Measurements from ENCODE around the gene ULBP3. TPM values are rescaled to one million over a fixed set of nuclear protein-coding genes. Genes with fewer than 3 reads are reported as not detected.
"Not testable (repeated sequence)": the region's sequence is repeated elsewhere in the genome, so short reads cannot be mapped to it uniquely, and the experiment has no call there.

ULBP3 gene
- total and polyA plus RNA-seq, 4 donors, result 5.2 to 6.9 (median 5.6) TPM

DNA sequence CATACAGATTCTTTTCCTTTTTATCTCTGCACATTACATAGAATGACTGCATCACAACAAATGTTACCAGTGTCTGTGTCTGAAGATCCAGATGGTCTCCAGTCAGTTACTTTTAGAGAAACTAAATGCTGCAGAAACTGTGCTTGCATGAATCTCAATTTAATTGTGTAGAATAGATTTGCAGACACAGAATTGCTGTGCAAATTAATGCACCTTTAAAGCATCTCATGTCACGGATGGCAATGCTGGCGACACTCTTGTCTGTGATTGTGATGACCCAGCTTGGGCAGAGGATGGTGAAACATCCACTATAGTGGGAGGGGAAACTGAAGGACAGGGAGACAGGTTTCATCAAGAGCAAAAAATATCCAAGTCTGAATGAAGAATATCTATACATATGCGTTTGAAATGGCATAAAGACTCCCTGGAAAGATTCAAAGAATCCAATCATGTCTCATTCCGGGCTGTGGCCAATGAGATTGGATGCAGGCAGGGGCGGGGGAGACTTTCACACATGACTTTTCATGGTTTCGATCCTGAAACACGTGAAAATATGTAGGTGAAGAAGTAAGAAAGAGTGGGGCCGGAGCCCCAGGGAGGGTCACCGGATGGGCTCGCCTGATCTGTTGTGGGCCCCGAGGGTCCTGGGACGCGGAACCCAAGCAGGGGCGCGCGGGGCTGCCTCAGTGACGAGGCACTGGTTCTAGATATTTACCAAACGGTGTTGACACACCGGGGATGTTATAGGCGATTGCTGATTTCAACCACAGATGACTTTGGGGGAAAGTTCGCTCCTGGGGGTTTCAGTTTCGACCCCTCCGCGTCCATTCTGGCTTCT lies 54.9 kb downstream of the ULBP3 start:
- H3K36me3 ChIP-seq (ENCODE audit: control insufficient read depth, insufficient read depth, low read length); H3K4me3 ChIP-seq (ENCODE audit: low read depth, low read length); H3K9me3 ChIP-seq (ENCODE audit: control insufficient read depth, insufficient read depth, low read length); H3K27ac ChIP-seq (ENCODE audit: low read depth, low read length): not testable (repeated sequence)
- whole genome bisulfite sequencing (ENCODE audit: insufficient coverage), result no CpG with 5 or more reads among the region's 24 CpGs
- DNase-seq (ENCODE audit: low read depth in 4 of 6, low spot score in 6 of 6), result peak in 1 of 6 donors; percentile 35
- Histone ChIP-seq H3K27me3 (ENCODE audit: control insufficient read depth, insufficient read depth, low read length) (peaks cover 80% of the 10 kb centered on the region), H3K4me1 (ENCODE audit: control insufficient read depth, insufficient read depth, low read length) (peaks cover 15% of the 10 kb centered on the region)

DNA sequence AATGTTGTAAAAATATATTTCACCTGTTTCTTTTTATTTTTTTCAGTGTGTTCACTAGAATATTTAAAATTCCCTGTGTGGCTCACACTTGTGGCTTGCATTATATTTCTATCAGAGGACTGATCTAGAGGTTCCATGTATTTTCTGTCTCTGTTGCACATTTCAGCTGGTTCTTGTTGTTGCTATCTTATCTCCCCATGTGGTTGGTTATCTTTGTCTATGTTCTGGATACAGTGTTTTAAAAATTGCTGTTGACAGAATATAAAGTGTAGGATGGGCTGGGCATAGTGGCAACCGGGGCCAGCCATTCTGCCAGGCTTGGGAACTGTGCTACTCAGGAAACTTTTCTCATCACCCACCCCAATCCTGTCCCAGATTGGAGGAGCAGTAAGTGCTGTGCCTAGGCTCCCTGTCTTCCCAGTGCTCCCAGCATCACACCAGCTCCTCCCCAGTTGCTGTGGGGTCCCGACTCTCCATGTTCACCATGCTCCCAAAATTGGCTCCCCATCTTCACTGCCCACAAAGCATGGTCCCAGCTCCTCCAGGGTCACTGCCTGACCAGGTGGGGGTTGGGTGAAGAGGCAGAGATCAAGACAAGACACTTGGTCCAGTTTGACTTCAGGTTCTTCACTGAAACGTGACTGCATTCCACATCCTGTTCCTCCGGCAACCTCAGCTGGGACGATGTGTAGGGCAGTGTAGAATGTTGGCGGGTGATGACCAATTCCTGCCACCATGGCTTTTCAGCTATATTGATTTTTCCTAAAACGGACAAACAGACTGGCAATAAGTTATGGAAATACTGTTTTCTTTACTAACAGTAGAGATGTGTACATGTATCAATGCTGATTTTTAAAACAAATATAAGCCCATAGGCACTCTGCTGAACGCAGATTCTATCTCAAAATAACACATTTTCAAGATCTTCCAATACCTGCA lies 55.8 kb downstream of the ULBP3 start:
- not testable (repeated sequence) for DNase-seq (ENCODE audit: low read depth in 4 of 6, low spot score in 6 of 6); H3K36me3 ChIP-seq (ENCODE audit: control insufficient read depth, insufficient read depth, low read length); H3K27ac ChIP-seq (ENCODE audit: low read depth, low read length); H3K9me3 ChIP-seq (ENCODE audit: control insufficient read depth, insufficient read depth, low read length); H3K4me3 ChIP-seq (ENCODE audit: low read depth, low read length)
- H3K27me3 ChIP-seq (ENCODE audit: control insufficient read depth, insufficient read depth, low read length), result peaks cover 83% of the 10 kb centered on the region
- peaks cover 15% of the 10 kb centered on the region for H3K4me1 ChIP-seq (ENCODE audit: control insufficient read depth, insufficient read depth, low read length)
- WGBS (ENCODE audit: insufficient coverage), result no CpG with 5 or more reads among the region's 8 CpGs

Other genes starting within 250 kb of the ULBP3 start
- gene LRP11, start 204.8 kb downstream of the ULBP3 start, total RNA-seq, result 10 to 100 TPM; 18.0 to 31.3 TPM
- gene LRP11, start 204.8 kb downstream of the ULBP3 start, polyA plus RNA-seq (ENCODE audit: insufficient read length in 2 of 2), result 10 to 100 TPM; 36.5 to 39.3 TPM
- 1 to 10 TPM in 1 of 2 donors, not detected in 1; 1.0 TPM for gene RAET1E, start 171.0 kb downstream of the ULBP3 start, total RNA-seq
- gene RAET1E, start 171.0 kb downstream of the ULBP3 start, polyA plus RNA-seq (ENCODE audit: insufficient read length in 2 of 2), result under 1 TPM in 1 of 2 donors, not detected in 1; 0.32 TPM
- not detected for gene RAET1G, start 146.0 kb downstream of the ULBP3 start, total RNA-seq
- 1 to 10 TPM in 1 of 2 donors, under 1 TPM in 1; 0.70 to 1.7 TPM for gene RAET1G, start 146.0 kb downstream of the ULBP3 start, polyA plus RNA-seq (ENCODE audit: insufficient read length in 2 of 2)
- under 1 TPM; 0.55 to 0.89 TPM for gene ULBP2, start 127.1 kb downstream of the ULBP3 start, total RNA-seq
- 1 to 10 TPM; 1.7 to 1.9 TPM for gene ULBP2, start 127.1 kb downstream of the ULBP3 start, polyA plus RNA-seq (ENCODE audit: insufficient read length in 2 of 2)
- under 1 TPM; 0.17 to 0.20 TPM for gene ULBP1, start 105.2 kb downstream of the ULBP3 start, total RNA-seq
- gene ULBP1, start 105.2 kb downstream of the ULBP3 start, polyA plus RNA-seq (ENCODE audit: insufficient read length in 2 of 2), result 1 to 10 TPM in 1 of 2 donors, under 1 TPM in 1; 0.79 to 1.3 TPM
- gene RAET1L, start 43.6 kb downstream of the ULBP3 start, total RNA-seq, result not detected
- gene RAET1L, start 43.6 kb downstream of the ULBP3 start, polyA plus RNA-seq (ENCODE audit: insufficient read length in 2 of 2), result not detected
- gene PPP1R14C, start 73.9 kb upstream of the ULBP3 start, total RNA-seq, result 10 to 100 TPM in 1 of 2 donors, 1 to 10 TPM in 1; 7.8 to 19.4 TPM
- 10 to 100 TPM; 33.4 to 42.3 TPM for gene PPP1R14C, start 73.9 kb upstream of the ULBP3 start, polyA plus RNA-seq (ENCODE audit: insufficient read length in 2 of 2)

Measured in spinal cord (tissue), 10 donors.